B cell (primary cell): ENCODE data around the gene TEX264.

Experiments
- CTCF ChIP-seq: fragments of 200-600 bp; IDR thresholded peaks from one replicate; pipeline ENCODE4 v1.8.0; 2022; ENCODE audit warnings: antibody characterized with exemption, mild to moderate bottlenecking
- EZH2 ChIP-seq: IDR thresholded peaks from 2 replicates; pipeline ENCODE4 v1.6.1; 2012; ENCODE audit warnings: borderline replicate concordance, low read depth, mild to moderate bottlenecking, moderate library complexity, low read length; ENCODE audit not compliant: insufficient read depth, poor library complexity, severe bottlenecking

GRCh38 chr3:51698209-51698608 lies 27.2 kb downstream of the TEX264 start:
- TF ChIP-seq CTCF: no peak
- TF ChIP-seq EZH2: no peak
